ENCODE results near the gene TMEM258. TPM values are rescaled to one million over a fixed set of nuclear protein-coding genes. Genes with fewer than 3 reads are reported as not detected.

TMEM258 gene
- total and polyA plus RNA-seq, 8 donors: 129 to 185 (median 161) TPM

GRCh38 chr11:61793083-61793828 lies 857 bp upstream of the TMEM258 start:
- intact Hi-C loops (cut with DNase I): loop anchor here in 1 of 2 donors (10.0 kb wide), 1 partner anchor 162 kb away; the partner anchor contains the start of gene BEST1
- peak overlapping the region; percentile 59 to 68 for H3K4me3 ChIP-seq
- peak in 1 of 4 donors; percentile 20 for DNase-seq
- peak; percentile 13 for ATAC-seq
- H3K36me3 ChIP-seq: peaks cover 0 to 34% of the 10 kb centered on the region in 2 donors
- H3K27ac ChIP-seq: peak overlapping the region; percentile 89 to 95
- H3K27me3 ChIP-seq: no peaks in the 10 kb centered on the region
- H3K4me1 ChIP-seq: peaks cover 15 to 37% of the 10 kb centered on the region in 2 donors
- no peaks in the 10 kb centered on the region for H3K9me3 ChIP-seq
- TF ChIP-seq CTCF (IDR thresholded peaks at IDR 0.05): no peak

- peaks cover 0 to 48% of the 10 kb centered on the region in 2 donors for H3K36me3 ChIP-seq
- H3K9me3 ChIP-seq: no peaks in the 10 kb centered on the region
- intact Hi-C loops (cut with DNase I): loop anchor here in 1 of 2 donors (10.0 kb wide), 1 partner anchor 163 kb away; the partner anchor contains the start of gene BEST1
- H3K27me3 ChIP-seq: no peaks in the 10 kb centered on the region
- peak; percentile 59 for ATAC-seq
- peak overlapping the region; percentile 59 to 68 for H3K4me3 ChIP-seq
- peaks cover 15 to 33% of the 10 kb centered on the region in 2 donors for H3K4me1 ChIP-seq
- TF ChIP-seq CTCF (IDR thresholded peaks at IDR 0.05): no peak
- peak overlapping the region; percentile 89 to 95 for H3K27ac ChIP-seq
- DNase-seq: peak in 3 of 4 donors; percentile 62 to 91 (median 82)
Observed at GRCh38 chr11:61791737-61792309, 576 bp downstream of the TMEM258 start.

- ATAC-seq: no peak
- no peak for DNase-seq
- Histone ChIP-seq H3K27ac (no peak overlapping the region), H3K9me3 (no peaks in the 10 kb centered on the region), H3K4me1 (peaks cover 10 to 20% of the 10 kb centered on the region in 2 donors), H3K27me3 (no peaks in the 10 kb centered on the region), H3K4me3 (no peak overlapping the region), H3K36me3 (peaks cover 0 to 64% of the 10 kb centered on the region in 2 donors)
- TF ChIP-seq CTCF (IDR thresholded peaks at IDR 0.05): peak in 1 of 2 donors; percentile 14
- intact Hi-C loops (cut with DNase I): no loop called here
Observed at GRCh38 chr11:61787928-61788491, 4.4 kb downstream of the TMEM258 start.

- ATAC-seq: no peak
- Histone ChIP-seq H3K27me3 (no peaks in the 10 kb centered on the region), H3K4me1 (peaks cover 2 to 8% of the 10 kb centered on the region in 2 donors), H3K36me3 (peaks cover 0 to 64% of the 10 kb centered on the region in 2 donors), H3K27ac (no peak overlapping the region), H3K9me3 (no peaks in the 10 kb centered on the region), H3K4me3 (no peak overlapping the region)
- no peak for DNase-seq
- intact Hi-C loops (cut with DNase I): no loop called here
- no peak for TF ChIP-seq CTCF (IDR thresholded peaks at IDR 0.05)
Observed at GRCh38 chr11:61785837-61786402, 6.5 kb downstream of the TMEM258 start.

- H3K4me1 ChIP-seq: no peaks in the 10 kb centered on the region
- H3K4me3 ChIP-seq: no peak overlapping the region
- DNase-seq (no peak), ATAC-seq (no peak)
- intact Hi-C loops (cut with DNase I): no loop called here
- no peak for TF ChIP-seq CTCF (IDR thresholded peaks at IDR 0.05)
- no peak overlapping the region for H3K27ac ChIP-seq
- peaks cover 0 to 54% of the 10 kb centered on the region in 2 donors for H3K36me3 ChIP-seq
- no peaks in the 10 kb centered on the region for H3K9me3 ChIP-seq
- H3K27me3 ChIP-seq: no peaks in the 10 kb centered on the region
Observed at GRCh38 chr11:61784506-61784805, 7.9 kb downstream of the TMEM258 start.

All from left lung (tissue), 10 donors.